Fibroblast of lung (primary cell): Measurements from ENCODE around the gene ASTN2.

Source experiments
- CTCF ChIP-seq, 2 donors: IDR thresholded peaks in 1 of 2; conservative IDR thresholded peaks in 1 of 2; 1 replicate in 1 of 2; 2 replicates in 1 of 2; pipeline ENCODE4 v1.5.1; 2011 to 2012; ENCODE audit warnings: low read length in 2 of 2, control low read depth in 1 of 2, inconsistent platforms in 1 of 2, low read depth in 1 of 2, mild to moderate bottlenecking in 1 of 2
- EZH2 ChIP-seq: IDR thresholded peaks from 2 replicates; pipeline ENCODE4 v1.5.1; 2012; ENCODE audit warnings: low read length, control low read depth, mild to moderate bottlenecking; ENCODE audit errors: missing control alignments

GRCh38 chr9:117374076-117374725 is 40.7 kb downstream of the ASTN2 start:
- no peak for TF ChIP-seq CTCF (conservative IDR thresholded peaks at IDR 0.05 in 1 of 2, IDR thresholded peaks at IDR 0.05 in 1 of 2; ENCODE audit: low read depth in 1 of 2, low read length in 2 of 2)
- no peak for TF ChIP-seq EZH2
